Measurements from ENCODE around the gene PRR9. TPM values are rescaled to one million over a fixed set of nuclear protein-coding genes. Genes with fewer than 3 reads are reported as not detected.
"Not testable (repeated sequence)": the region's sequence is repeated elsewhere in the genome, so short reads cannot be mapped to it uniquely, and the experiment has no call there.

The PRR9 gene
- total RNA-seq, 2 experiments from 2014 or later = not detected

GRCh38 chr1:153210206-153210605 is 7.2 kb upstream of the PRR9 start:
- no peaks in the 10 kb centered on the region for H3K9me3 Mint-ChIP-seq
- no peak for DNase-seq
- no peaks in the 10 kb centered on the region for H3K4me1 Mint-ChIP-seq (ENCODE audit: low read depth)
- H3K36me3 Mint-ChIP-seq = no peaks in the 10 kb centered on the region
- POLR2A ChIA-PET = no interaction called here
- peaks cover 10% of the 10 kb centered on the region for H3K27me3 Mint-ChIP-seq
- no peak overlapping the region for H3K27ac Mint-ChIP-seq
- CTCF ChIA-PET = no interaction called here
- H3K4me3 Mint-ChIP-seq = no peak overlapping the region
- intact Hi-C loops (cut with micrococcal nuclease) = no loop called here

GRCh38 chr1:153212201-153212600 is 5.2 kb upstream of the PRR9 start:
- Mint-ChIP-seq H3K27me3 (peaks cover 10% of the 10 kb centered on the region), H3K9me3 (no peaks in the 10 kb centered on the region), H3K4me1 (ENCODE audit: low read depth) (no peaks in the 10 kb centered on the region), H3K27ac (no peak overlapping the region), H3K36me3 (no peaks in the 10 kb centered on the region), H3K4me3 (no peak overlapping the region)
- intact Hi-C loops (cut with micrococcal nuclease) = no loop called here
- POLR2A ChIA-PET = no interaction called here
- no peak for DNase-seq
- CTCF ChIA-PET = interaction anchor here (0.5 to 0.6 kb wide), 2 partner anchors 22 to 558 kb away, joined by 3 read pairs; no protein-coding TSS in a partner anchor

GRCh38 chr1:153213519-153213918 is 3.9 kb upstream of the PRR9 start:
- H3K27ac Mint-ChIP-seq = no peak overlapping the region
- H3K36me3 Mint-ChIP-seq = no peaks in the 10 kb centered on the region
- H3K9me3 Mint-ChIP-seq = no peaks in the 10 kb centered on the region
- POLR2A ChIA-PET = no interaction called here
- CTCF ChIA-PET = no interaction called here
- H3K4me3 Mint-ChIP-seq = no peak overlapping the region
- intact Hi-C loops (cut with micrococcal nuclease) = no loop called here
- DNase-seq = no peak
- H3K27me3 Mint-ChIP-seq = peaks cover 6% of the 10 kb centered on the region
- no peaks in the 10 kb centered on the region for H3K4me1 Mint-ChIP-seq (ENCODE audit: low read depth)

- POLR2A ChIA-PET = no interaction called here
- DNase-seq = no peak
- Mint-ChIP-seq H3K4me3 (no peak overlapping the region), H3K27me3 (peaks cover 5% of the 10 kb centered on the region), H3K4me1 (ENCODE audit: low read depth) (no peaks in the 10 kb centered on the region), H3K9me3 (no peaks in the 10 kb centered on the region), H3K27ac (no peak overlapping the region), H3K36me3 (no peaks in the 10 kb centered on the region)
- intact Hi-C loops (cut with micrococcal nuclease) = no loop called here
- CTCF ChIA-PET = no interaction called here
Measured at GRCh38 chr1:153217744-153218416, 496 bp downstream of the PRR9 start.

- CTCF ChIA-PET = interaction anchor here (1.2 to 2.6 kb wide), 4 partner anchors 9 to 350 kb away, joined by 3 to 14 read pairs (median 6); no protein-coding TSS in a partner anchor
- Mint-ChIP-seq H3K36me3 (no peaks in the 10 kb centered on the region), H3K27me3 (peaks cover 8% of the 10 kb centered on the region), H3K4me1 (ENCODE audit: low read depth) (no peaks in the 10 kb centered on the region), H3K4me3 (no peak overlapping the region), H3K27ac (no peak overlapping the region), H3K9me3 (no peaks in the 10 kb centered on the region)
- intact Hi-C loops (cut with micrococcal nuclease) = no loop called here
- DNase-seq = no peak
- POLR2A ChIA-PET = no interaction called here
Measured at GRCh38 chr1:153220606-153221303, 3.4 kb downstream of the PRR9 start.

- DNase-seq = peak; percentile 72
Measured at GRCh38 chr1:153223040-153223891, 5.9 kb downstream of the PRR9 start.

GRCh38 chr1:153227810-153228209 is 10.4 kb downstream of the PRR9 start:
- no peak for DNase-seq
- CTCF ChIA-PET = interaction anchor here (1.0 to 1.7 kb wide), 4 partner anchors 12 to 357 kb away, joined by 3 to 11 read pairs (median 4); no protein-coding TSS in a partner anchor
- Mint-ChIP-seq H3K9me3 (no peaks in the 10 kb centered on the region), H3K4me3 (no peak overlapping the region), H3K36me3 (no peaks in the 10 kb centered on the region), H3K4me1 (ENCODE audit: low read depth) (no peaks in the 10 kb centered on the region), H3K27me3 (peaks cover 10% of the 10 kb centered on the region), H3K27ac (no peak overlapping the region)
- POLR2A ChIA-PET = no interaction called here
- intact Hi-C loops (cut with micrococcal nuclease) = no loop called here

More at GRCh38 chr1:153223040-153223891, 5.9 kb downstream of the PRR9 start:
- intact Hi-C loops (cut with micrococcal nuclease) = loop anchor here (1.0 to 2.0 kb wide), 2 partner anchors 352 to 568 kb away; no protein-coding TSS in a partner anchor
- POLR2A ChIA-PET; H3K36me3 Mint-ChIP-seq; H3K4me3 Mint-ChIP-seq; H3K27ac Mint-ChIP-seq; H3K27me3 Mint-ChIP-seq; H3K4me1 Mint-ChIP-seq (ENCODE audit: low read depth); H3K9me3 Mint-ChIP-seq: not testable (repeated sequence)
- CTCF ChIA-PET = interaction anchor here (1.2 to 2.2 kb wide), 3 partner anchors 10 to 353 kb away, joined by 6 read pairs; no protein-coding TSS in a partner anchor

- POLR2A ChIA-PET = no interaction called here
- H3K27me3 Mint-ChIP-seq = peaks cover 10% of the 10 kb centered on the region
- H3K36me3 Mint-ChIP-seq = no peaks in the 10 kb centered on the region
- H3K9me3 Mint-ChIP-seq = no peaks in the 10 kb centered on the region
- CTCF ChIA-PET = interaction anchor here (0.9 to 2.9 kb wide), 6 partner anchors 8 to 358 kb away, joined by 3 to 14 read pairs (median 10); no protein-coding TSS in a partner anchor
- H3K4me3 Mint-ChIP-seq = no peak overlapping the region
- no peaks in the 10 kb centered on the region for H3K4me1 Mint-ChIP-seq (ENCODE audit: low read depth)
- intact Hi-C loops (cut with micrococcal nuclease) = no loop called here
- H3K27ac Mint-ChIP-seq = no peak overlapping the region
- no peak for DNase-seq
Measured at GRCh38 chr1:153228491-153228890, 11.1 kb downstream of the PRR9 start.

GRCh38 chr1:153229076-153229829 is 11.9 kb downstream of the PRR9 start:
- POLR2A ChIA-PET; H3K4me1 Mint-ChIP-seq (ENCODE audit: low read depth); intact Hi-C loops (cut with micrococcal nuclease); H3K4me3 Mint-ChIP-seq; H3K9me3 Mint-ChIP-seq; H3K27ac Mint-ChIP-seq; H3K36me3 Mint-ChIP-seq; H3K27me3 Mint-ChIP-seq: not testable (repeated sequence)
- peak; percentile 30 for DNase-seq
- CTCF ChIA-PET = interaction anchor here (0.6 to 2.9 kb wide), 8 partner anchors 8 to 587 kb away, joined by 3 to 14 read pairs (median 8); no protein-coding TSS in a partner anchor

GRCh38 chr1:153231363-153231762 is 14.0 kb downstream of the PRR9 start:
- Mint-ChIP-seq H3K9me3 (no peaks in the 10 kb centered on the region), H3K4me1 (ENCODE audit: low read depth) (no peaks in the 10 kb centered on the region), H3K27me3 (peaks cover 12% of the 10 kb centered on the region), H3K27ac (no peak overlapping the region), H3K4me3 (no peak overlapping the region), H3K36me3 (no peaks in the 10 kb centered on the region)
- ChIA-PET POLR2A (no interaction called here), CTCF (interaction anchor here (1.0 to 2.1 kb wide), 3 partner anchors 8 to 725 kb away, joined by 3 to 7 read pairs (median 4); no protein-coding TSS in a partner anchor)
- DNase-seq = no peak
- intact Hi-C loops (cut with micrococcal nuclease) = loop anchor here (5.0 kb wide), 1 partner anchor 46 kb away; no protein-coding TSS in a partner anchor

- ChIA-PET POLR2A (no interaction called here), CTCF (interaction anchor here (2.1 kb wide), 1 partner anchor 8 kb away, joined by 7 read pairs; no protein-coding TSS in a partner anchor)
- no peaks in the 10 kb centered on the region for H3K4me1 Mint-ChIP-seq (ENCODE audit: low read depth)
- H3K4me3 Mint-ChIP-seq = no peak overlapping the region
- H3K27me3 Mint-ChIP-seq = peaks cover 12% of the 10 kb centered on the region
- no peak overlapping the region for H3K27ac Mint-ChIP-seq
- no peak for DNase-seq
- intact Hi-C loops (cut with micrococcal nuclease) = loop anchor here (5.0 kb wide), 1 partner anchor 46 kb away; no protein-coding TSS in a partner anchor
- no peaks in the 10 kb centered on the region for H3K36me3 Mint-ChIP-seq
- no peaks in the 10 kb centered on the region for H3K9me3 Mint-ChIP-seq
Measured at GRCh38 chr1:153231785-153232184, 14.4 kb downstream of the PRR9 start.

Measured in activated CD4-positive, alpha-beta memory T cell treated with anti-CD3 and anti-CD28 coated beads for 36 hours (primary cell).